Esophagus squamous epithelium (tissue), 5 donors: ENCODE data around the gene KRT38. TPM values are rescaled to one million over a fixed set of nuclear protein-coding genes. Genes with fewer than 3 reads are reported as not detected.
"Not testable (repeated sequence)": the region's sequence is repeated elsewhere in the genome, so short reads cannot be mapped to it uniquely, and the experiment has no call there.

Experiments
- DNase-seq: peaks from one replicate; lab custom pipeline; 2025; lab: John Stamatoyannopoulos, UW
- H3K27ac ChIP-seq, 4 donors: fragments of 200-600 bp; sonication (generic); one replicate each; pipeline ENCODE4 v1.5.1; 2016 to 2019; ENCODE audit warnings: mild to moderate bottlenecking in 1 of 4
- H3K27me3 ChIP-seq, 4 donors: fragments of 200-600 bp; sonication (generic); 1 replicate in 3 of 4; 2 replicates in 1 of 4; pipeline versions ENCODE4 v1.5.1 to v1.6.0; 2017 to 2021; ENCODE audit warnings: antibody characterized with exemption in 1 of 4
- H3K36me3 ChIP-seq, 3 donors: fragments of 200-600 bp; sonication (generic); one replicate each; pipeline ENCODE4 v1.5.1; 2016 to 2019
- H3K4me1 ChIP-seq, 3 donors: fragments of 200-600 bp; sonication (generic); one replicate each; pipeline ENCODE4 v1.5.1; 2017 to 2019
- H3K4me3 ChIP-seq, 4 donors: fragments of 200-600 bp; sonication (generic); 1 replicate in 3 of 4; 2 replicates in 1 of 4; pipeline ENCODE4 v1.5.1; 2016 to 2019; ENCODE audit warnings: mild to moderate bottlenecking in 2 of 4, moderate library complexity in 1 of 4
- H3K9me3 ChIP-seq, 3 donors: fragments of 200-600 bp; sonication (generic); one replicate each; pipeline ENCODE4 v1.5.1; 2016 to 2019
- POLR2A ChIP-seq, 4 donors: fragments of 450-650 bp; IDR thresholded peaks; one replicate each; pipeline ENCODE4 v1.6.1; 2017; ENCODE audit warnings: antibody characterized with exemption in 4 of 4, mild to moderate bottlenecking in 4 of 4, moderate library complexity in 3 of 4
- WGBS, 2 donors: methylation state at CpG; one replicate each; pipeline ENCODE4 v1.1.5; 2018; 5-methylcytosine and 5-hydroxymethylcytosine counted together
- intact Hi-C: fragments of 100-400 bp; cut with DNase I; formaldehyde crosslinking; loops from one replicate; pipeline ENCODE4 v1.15.0; 2022
- total RNA-seq, 4 donors: library from RNA; depleted of rRNA; stranded (reverse); fragments of >200 nt; gene quantifications; one replicate each; pipeline ENCODE4 v1.1.0, GENCODE V29; 2016
- TF ChIP-seq, protein P1 (sequence below), 6 experiments: fragments of 450-650 bp in 4 of 6; fragments of 200-600 bp in 2 of 6; sonication (generic) in 2 of 6; IDR thresholded peaks; one replicate each; pipeline ENCODE4 v1.5.1; 2016 to 2019; ENCODE audit warnings: antibody characterized with exemption in 6 of 6, mild to moderate bottlenecking in 4 of 6, moderate library complexity in 4 of 6
- donor health status: DM: yes; HTN: yes; CAD: no.

KRT38 gene
- total RNA-seq, 4 donors from 2014 or later = 0.18 TPM; not detected in 3

DNA sequence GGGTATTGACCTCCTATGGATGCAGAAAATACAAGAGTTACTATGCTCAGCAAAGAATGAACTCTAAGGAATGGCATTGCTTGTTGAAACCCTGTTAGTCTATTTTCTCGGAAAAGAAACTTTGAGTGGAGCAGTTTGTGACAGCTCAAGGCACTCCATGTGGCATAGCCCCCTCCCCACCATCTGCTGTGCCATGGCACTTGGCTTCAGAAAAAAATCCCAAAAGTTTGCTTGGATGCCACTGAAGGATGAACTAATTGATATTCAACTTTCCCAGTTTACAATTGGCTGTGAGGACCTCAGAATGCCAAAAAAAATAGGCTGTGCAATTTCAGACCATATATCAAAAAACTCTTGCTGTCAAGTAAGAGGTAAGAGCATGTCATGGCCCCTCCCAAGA lies 45.2 kb downstream of the KRT38 start:
- Histone ChIP-seq H3K9me3 (no peaks in the 10 kb centered on the region), H3K27me3 (no peaks in the 10 kb centered on the region), H3K36me3 (no peaks in the 10 kb centered on the region), H3K4me1 (peaks cover 3 to 41% (median 15%) of the 10 kb centered on the region in 3 donors), H3K4me3 (no peak overlapping the region), H3K27ac (peak overlapping the region; percentile 63 to 79 (median 72))
- WGBS, 2 donors = 92% methylated on average over 1 of the region's 1 CpG; no CpG with 5 or more reads in 1 of the 2 donors
- intact Hi-C loops = no loop called here
- no peak for TF ChIP-seq POLR2A (IDR thresholded peaks at IDR 0.05)
- TF ChIP-seq, protein P1, sequence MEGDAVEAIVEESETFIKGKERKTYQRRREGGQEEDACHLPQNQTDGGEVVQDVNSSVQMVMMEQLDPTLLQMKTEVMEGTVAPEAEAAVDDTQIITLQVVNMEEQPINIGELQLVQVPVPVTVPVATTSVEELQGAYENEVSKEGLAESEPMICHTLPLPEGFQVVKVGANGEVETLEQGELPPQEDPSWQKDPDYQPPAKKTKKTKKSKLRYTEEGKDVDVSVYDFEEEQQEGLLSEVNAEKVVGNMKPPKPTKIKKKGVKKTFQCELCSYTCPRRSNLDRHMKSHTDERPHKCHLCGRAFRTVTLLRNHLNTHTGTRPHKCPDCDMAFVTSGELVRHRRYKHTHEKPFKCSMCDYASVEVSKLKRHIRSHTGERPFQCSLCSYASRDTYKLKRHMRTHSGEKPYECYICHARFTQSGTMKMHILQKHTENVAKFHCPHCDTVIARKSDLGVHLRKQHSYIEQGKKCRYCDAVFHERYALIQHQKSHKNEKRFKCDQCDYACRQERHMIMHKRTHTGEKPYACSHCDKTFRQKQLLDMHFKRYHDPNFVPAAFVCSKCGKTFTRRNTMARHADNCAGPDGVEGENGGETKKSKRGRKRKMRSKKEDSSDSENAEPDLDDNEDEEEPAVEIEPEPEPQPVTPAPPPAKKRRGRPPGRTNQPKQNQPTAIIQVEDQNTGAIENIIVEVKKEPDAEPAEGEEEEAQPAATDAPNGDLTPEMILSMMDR (IDR thresholded peaks at IDR 0.05) = no peak
- DNase-seq = no peak

- H3K27me3 ChIP-seq, H3K36me3 ChIP-seq, DNase-seq, H3K9me3 ChIP-seq, intact Hi-C loops, H3K4me3 ChIP-seq: not testable (repeated sequence)
- peaks cover 3 to 41% (median 15%) of the 10 kb centered on the region in 3 donors for H3K4me1 ChIP-seq
- WGBS, 2 donors = no CpG with 5 or more reads among the region's 12 CpGs
- peak overlapping the region; percentile 63 to 79 (median 72) for H3K27ac ChIP-seq
Measured at GRCh38 chr17:41395044-41395443, 45.7 kb downstream of the KRT38 start.

DNA sequence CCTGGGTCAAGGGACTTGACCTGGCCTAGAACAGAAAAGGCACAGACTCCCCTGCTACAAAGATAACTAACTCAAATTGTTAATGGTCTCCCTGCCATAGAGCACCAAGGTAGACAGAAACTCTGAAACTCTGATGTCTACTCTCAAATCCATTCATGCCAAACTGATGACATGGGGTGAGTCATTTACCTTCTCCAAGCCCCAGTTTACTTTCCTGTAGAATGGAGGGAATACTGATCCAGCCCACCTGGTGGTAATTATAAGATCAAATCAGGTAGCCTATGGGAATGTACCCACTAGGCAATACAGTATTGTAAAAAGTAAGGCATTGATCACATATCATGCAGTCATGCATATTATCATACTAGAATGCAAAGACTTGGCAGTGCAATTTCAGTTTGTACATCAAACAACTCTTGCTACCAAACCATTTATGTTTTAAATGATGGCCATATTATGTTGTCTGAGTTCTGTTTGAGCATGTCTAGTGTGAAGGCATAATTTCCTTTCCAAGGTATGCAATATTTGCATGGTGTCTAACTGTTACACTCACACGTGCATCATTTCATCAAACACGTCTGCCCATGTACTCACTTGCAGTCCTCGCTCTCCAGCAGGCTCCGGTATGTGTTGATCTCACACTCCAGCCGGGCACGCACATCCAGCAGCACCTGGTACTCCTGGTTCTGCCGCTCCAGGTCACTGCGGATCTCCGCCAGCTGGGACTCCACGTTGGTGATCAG lies 46.4 kb downstream of the KRT38 start:
- WGBS, 2 donors = 28 to 65% methylated on average over 2 to 5 of the region's 10 CpGs
- TF ChIP-seq, protein P1 (IDR thresholded peaks at IDR 0.05) = no peak
- TF ChIP-seq POLR2A (IDR thresholded peaks at IDR 0.05) = no peak
- H3K9me3 ChIP-seq = no peaks in the 10 kb centered on the region
- H3K4me1 ChIP-seq = peaks cover 0 to 41% (median 15%) of the 10 kb centered on the region in 3 donors
- no peaks in the 10 kb centered on the region for H3K27me3 ChIP-seq
- intact Hi-C loops = no loop called here
- H3K27ac ChIP-seq = peak overlapping the region; percentile 63 to 79 (median 72)
- H3K36me3 ChIP-seq = no peaks in the 10 kb centered on the region
- no peak overlapping the region for H3K4me3 ChIP-seq
- no peak for DNase-seq

GRCh38 chr17:41393826-41394225 lies 47.0 kb downstream of the KRT38 start:
- TF ChIP-seq, protein P1 (IDR thresholded peaks at IDR 0.05) = no peak
- no peak for TF ChIP-seq POLR2A (IDR thresholded peaks at IDR 0.05)
- no peak for DNase-seq
- no peak overlapping the region for H3K4me3 ChIP-seq
- 58 to 78% methylated on average over 6 of the region's 10 CpGs for WGBS, 2 donors
- H3K27me3 ChIP-seq = no peaks in the 10 kb centered on the region
- intact Hi-C loops = no loop called here
- peak overlapping the region; percentile 4 to 65 (median 52) for H3K27ac ChIP-seq
- H3K4me1 ChIP-seq = peaks cover 0 to 41% (median 15%) of the 10 kb centered on the region in 3 donors
- H3K9me3 ChIP-seq = no peaks in the 10 kb centered on the region
- H3K36me3 ChIP-seq = no peaks in the 10 kb centered on the region

DNA sequence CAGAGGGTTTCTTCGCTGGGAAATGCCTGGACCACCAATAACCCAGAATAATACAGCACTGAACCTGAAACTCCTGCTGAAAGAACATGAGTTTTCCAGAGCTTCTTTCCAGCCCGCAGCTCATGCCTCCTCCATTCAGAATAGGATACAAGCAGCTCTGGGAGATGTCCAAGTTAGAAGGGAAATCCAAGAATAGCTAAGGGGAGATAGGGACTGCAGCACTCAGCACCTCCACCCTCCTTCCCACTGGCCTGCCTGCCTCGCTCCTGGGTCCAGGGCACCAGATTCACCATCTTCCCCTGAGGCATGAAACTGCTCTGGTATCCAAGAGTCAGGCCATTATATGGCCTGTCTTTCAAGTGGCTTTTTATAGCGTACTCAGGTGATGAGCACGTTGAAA lies 47.5 kb downstream of the KRT38 start:
- TF ChIP-seq, protein P1 (IDR thresholded peaks at IDR 0.05) = no peak
- TF ChIP-seq POLR2A (IDR thresholded peaks at IDR 0.05) = no peak
- H3K4me3 ChIP-seq = no peak overlapping the region
- peaks cover 0 to 41% (median 15%) of the 10 kb centered on the region in 3 donors for H3K4me1 ChIP-seq
- no peak for DNase-seq
- intact Hi-C loops = no loop called here
- H3K9me3 ChIP-seq = no peaks in the 10 kb centered on the region
- no peaks in the 10 kb centered on the region for H3K36me3 ChIP-seq
- peak overlapping the region; percentile 7 to 65 (median 52) for H3K27ac ChIP-seq
- WGBS, 2 donors = 48 to 68% methylated on average over 3 to 5 of the region's 5 CpGs
- H3K27me3 ChIP-seq = no peaks in the 10 kb centered on the region
